ENCODE data around the gene IFI27L2. TPM values are rescaled to one million over a fixed set of nuclear protein-coding genes. Genes with fewer than 3 reads are reported as not detected.

The IFI27L2 gene
- total RNA-seq, 1 donor from 2014 or later = 28.5 TPM

GRCh38 chr14:94119071-94119470, 10.3 kb downstream of the IFI27L2 start:
- Mint-ChIP-seq H3K9me3 (peaks cover 13% of the 10 kb centered on the region), H3K4me1 (peaks cover 4% of the 10 kb centered on the region), H3K36me3 (no peaks in the 10 kb centered on the region), H3K4me3 (no peak overlapping the region), H3K27me3 (ENCODE audit: low read depth) (peaks cover 54% of the 10 kb centered on the region), H3K27ac (no peak overlapping the region)
- no peak for DNase-seq (ENCODE audit: low spot score in 2 of 2, unreplicated experiment in 2 of 2)
- TF ChIP-seq, protein P1, sequence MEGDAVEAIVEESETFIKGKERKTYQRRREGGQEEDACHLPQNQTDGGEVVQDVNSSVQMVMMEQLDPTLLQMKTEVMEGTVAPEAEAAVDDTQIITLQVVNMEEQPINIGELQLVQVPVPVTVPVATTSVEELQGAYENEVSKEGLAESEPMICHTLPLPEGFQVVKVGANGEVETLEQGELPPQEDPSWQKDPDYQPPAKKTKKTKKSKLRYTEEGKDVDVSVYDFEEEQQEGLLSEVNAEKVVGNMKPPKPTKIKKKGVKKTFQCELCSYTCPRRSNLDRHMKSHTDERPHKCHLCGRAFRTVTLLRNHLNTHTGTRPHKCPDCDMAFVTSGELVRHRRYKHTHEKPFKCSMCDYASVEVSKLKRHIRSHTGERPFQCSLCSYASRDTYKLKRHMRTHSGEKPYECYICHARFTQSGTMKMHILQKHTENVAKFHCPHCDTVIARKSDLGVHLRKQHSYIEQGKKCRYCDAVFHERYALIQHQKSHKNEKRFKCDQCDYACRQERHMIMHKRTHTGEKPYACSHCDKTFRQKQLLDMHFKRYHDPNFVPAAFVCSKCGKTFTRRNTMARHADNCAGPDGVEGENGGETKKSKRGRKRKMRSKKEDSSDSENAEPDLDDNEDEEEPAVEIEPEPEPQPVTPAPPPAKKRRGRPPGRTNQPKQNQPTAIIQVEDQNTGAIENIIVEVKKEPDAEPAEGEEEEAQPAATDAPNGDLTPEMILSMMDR (IDR thresholded peaks at IDR 0.05; ENCODE audit: unreplicated experiment) = no peak

DNA sequence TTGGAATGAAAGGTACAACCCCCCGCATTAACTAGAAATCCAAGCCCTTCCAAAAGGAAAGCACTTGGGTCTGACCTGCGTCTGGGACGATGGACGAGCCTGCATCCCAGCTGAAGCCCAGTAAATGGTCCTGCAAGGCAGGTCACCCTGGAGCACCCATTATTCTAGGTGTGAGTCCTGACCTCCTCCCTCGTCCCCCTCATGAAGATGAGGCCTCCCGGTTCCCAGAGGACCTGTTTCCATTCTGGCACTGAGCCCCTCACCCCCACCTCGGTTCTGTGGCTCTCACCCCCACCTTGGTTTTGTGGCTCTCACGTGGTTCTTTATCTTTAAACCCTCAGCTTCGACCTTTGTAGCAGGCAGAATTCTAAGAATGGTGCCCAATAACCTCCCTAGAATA, 11.5 kb downstream of the IFI27L2 start:
- Mint-ChIP-seq H3K4me3 (no peak overlapping the region), H3K9me3 (peaks cover 13% of the 10 kb centered on the region), H3K27me3 (ENCODE audit: low read depth) (peaks cover 54% of the 10 kb centered on the region), H3K27ac (no peak overlapping the region), H3K4me1 (peaks cover 7% of the 10 kb centered on the region), H3K36me3 (no peaks in the 10 kb centered on the region)
- TF ChIP-seq, protein P1 (IDR thresholded peaks at IDR 0.05; ENCODE audit: unreplicated experiment) = no peak
- no peak for DNase-seq (ENCODE audit: low spot score in 2 of 2, unreplicated experiment in 2 of 2)

GRCh38 chr14:94116701-94117100, 12.7 kb downstream of the IFI27L2 start:
- H3K27ac Mint-ChIP-seq = no peak overlapping the region
- DNase-seq (ENCODE audit: low spot score in 2 of 2, unreplicated experiment in 2 of 2) = no peak
- TF ChIP-seq, protein P1 (IDR thresholded peaks at IDR 0.05; ENCODE audit: unreplicated experiment) = no peak
- H3K9me3 Mint-ChIP-seq = peaks cover 13% of the 10 kb centered on the region
- peaks cover 7% of the 10 kb centered on the region for H3K4me1 Mint-ChIP-seq
- no peaks in the 10 kb centered on the region for H3K36me3 Mint-ChIP-seq
- peaks cover 45% of the 10 kb centered on the region for H3K27me3 Mint-ChIP-seq (ENCODE audit: low read depth)
- no peak overlapping the region for H3K4me3 Mint-ChIP-seq

DNA sequence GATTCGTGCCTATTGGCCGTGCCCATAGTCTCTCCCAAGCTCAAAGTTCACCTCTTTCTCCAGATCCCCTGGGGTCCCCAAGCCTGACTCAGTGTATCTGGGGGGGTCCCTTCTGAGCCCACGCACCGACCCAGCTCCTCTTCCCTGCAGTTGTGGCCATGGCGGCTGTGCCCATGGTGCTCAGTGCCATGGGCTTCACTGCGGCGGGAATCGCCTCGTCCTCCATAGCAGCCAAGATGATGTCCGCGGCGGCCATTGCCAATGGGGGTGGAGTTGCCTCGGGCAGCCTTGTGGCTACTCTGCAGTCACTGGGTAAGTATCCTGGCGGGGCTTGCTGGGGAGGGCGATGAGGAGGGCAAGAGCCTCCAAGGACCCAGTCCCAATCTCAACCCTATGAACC, 13.8 kb downstream of the IFI27L2 start:
- H3K9me3 Mint-ChIP-seq = peaks cover 7% of the 10 kb centered on the region

DNA sequence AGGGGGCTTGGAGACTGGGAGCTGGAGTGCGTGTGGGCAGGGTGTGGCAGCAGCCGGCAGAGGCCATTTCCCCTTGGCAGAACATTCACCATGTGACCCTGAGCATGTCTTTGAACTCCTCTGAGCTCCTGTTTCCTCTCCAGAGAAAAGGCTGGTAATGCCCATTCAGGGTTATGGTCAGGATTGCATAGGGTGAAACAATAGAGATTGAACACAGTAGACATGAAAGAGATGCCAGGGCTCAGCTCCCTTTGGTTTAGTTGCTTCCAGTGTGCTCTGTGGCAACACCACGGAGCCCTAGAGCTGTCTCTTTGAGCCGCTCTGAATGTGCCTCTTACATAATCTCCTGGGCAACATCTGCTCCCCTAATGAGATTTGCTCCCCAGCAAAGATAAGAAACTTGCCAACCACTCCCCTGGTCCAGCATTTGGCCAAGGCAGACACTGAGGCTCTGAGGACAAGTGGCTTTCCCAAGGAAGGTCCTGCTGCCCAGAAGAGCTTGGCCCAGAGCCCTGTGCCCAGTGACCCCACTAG, 14.3 kb downstream of the IFI27L2 start:
- H3K36me3 Mint-ChIP-seq = no peaks in the 10 kb centered on the region
- DNase-seq (ENCODE audit: low spot score in 2 of 2, unreplicated experiment in 2 of 2) = no peak

More for the DNA sequence above, 13.8 kb downstream of the IFI27L2 start:
- no peaks in the 10 kb centered on the region for H3K36me3 Mint-ChIP-seq
- no peak overlapping the region for H3K27ac Mint-ChIP-seq
- H3K4me3 Mint-ChIP-seq = no peak overlapping the region
- peaks cover 7% of the 10 kb centered on the region for H3K4me1 Mint-ChIP-seq
- DNase-seq (ENCODE audit: low spot score in 2 of 2, unreplicated experiment in 2 of 2) = no peak
- peaks cover 44% of the 10 kb centered on the region for H3K27me3 Mint-ChIP-seq (ENCODE audit: low read depth)
- TF ChIP-seq, protein P1 (IDR thresholded peaks at IDR 0.05; ENCODE audit: unreplicated experiment) = no peak

More for the DNA sequence above, 14.3 kb downstream of the IFI27L2 start:
- Mint-ChIP-seq H3K4me3 (no peak overlapping the region), H3K9me3 (peaks cover 4% of the 10 kb centered on the region), H3K27ac (no peak overlapping the region), H3K27me3 (ENCODE audit: low read depth) (peaks cover 44% of the 10 kb centered on the region), H3K4me1 (peaks cover 7% of the 10 kb centered on the region)
- TF ChIP-seq, protein P1 (IDR thresholded peaks at IDR 0.05; ENCODE audit: unreplicated experiment) = no peak
